Measurements from ENCODE around the gene ARID2.

DNA sequence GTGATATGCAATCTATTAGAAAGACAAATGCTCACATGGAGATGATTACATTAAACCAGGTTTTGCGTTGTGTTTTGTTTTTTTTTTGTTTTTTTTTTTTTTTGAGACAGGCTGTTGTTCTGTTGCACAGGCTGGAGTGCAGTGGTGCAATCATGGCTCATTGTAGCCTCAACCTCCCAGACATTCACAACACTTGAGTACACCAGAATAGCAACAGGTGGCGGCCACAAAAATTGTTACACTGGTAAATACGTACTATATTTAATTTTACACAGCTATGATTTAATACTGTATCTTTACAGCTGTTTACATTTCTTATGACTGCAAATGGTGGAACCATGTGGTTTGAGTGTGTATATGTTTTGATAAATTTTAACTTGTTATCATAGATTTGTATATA, 200.9 kb downstream of the ARID2 start:
- TF ChIP-seq, protein P1, sequence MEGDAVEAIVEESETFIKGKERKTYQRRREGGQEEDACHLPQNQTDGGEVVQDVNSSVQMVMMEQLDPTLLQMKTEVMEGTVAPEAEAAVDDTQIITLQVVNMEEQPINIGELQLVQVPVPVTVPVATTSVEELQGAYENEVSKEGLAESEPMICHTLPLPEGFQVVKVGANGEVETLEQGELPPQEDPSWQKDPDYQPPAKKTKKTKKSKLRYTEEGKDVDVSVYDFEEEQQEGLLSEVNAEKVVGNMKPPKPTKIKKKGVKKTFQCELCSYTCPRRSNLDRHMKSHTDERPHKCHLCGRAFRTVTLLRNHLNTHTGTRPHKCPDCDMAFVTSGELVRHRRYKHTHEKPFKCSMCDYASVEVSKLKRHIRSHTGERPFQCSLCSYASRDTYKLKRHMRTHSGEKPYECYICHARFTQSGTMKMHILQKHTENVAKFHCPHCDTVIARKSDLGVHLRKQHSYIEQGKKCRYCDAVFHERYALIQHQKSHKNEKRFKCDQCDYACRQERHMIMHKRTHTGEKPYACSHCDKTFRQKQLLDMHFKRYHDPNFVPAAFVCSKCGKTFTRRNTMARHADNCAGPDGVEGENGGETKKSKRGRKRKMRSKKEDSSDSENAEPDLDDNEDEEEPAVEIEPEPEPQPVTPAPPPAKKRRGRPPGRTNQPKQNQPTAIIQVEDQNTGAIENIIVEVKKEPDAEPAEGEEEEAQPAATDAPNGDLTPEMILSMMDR (IDR thresholded peaks at IDR 0.05): no peak
- TF ChIP-seq EZH2 (IDR thresholded peaks at IDR 0.05; ENCODE audit: borderline replicate concordance, insufficient read depth, low read depth, low read length, poor library complexity, severe bottlenecking): no peak

All from B cell (primary cell).